ENCODE results near the gene RRM2.

Gene RRM2

DNA sequence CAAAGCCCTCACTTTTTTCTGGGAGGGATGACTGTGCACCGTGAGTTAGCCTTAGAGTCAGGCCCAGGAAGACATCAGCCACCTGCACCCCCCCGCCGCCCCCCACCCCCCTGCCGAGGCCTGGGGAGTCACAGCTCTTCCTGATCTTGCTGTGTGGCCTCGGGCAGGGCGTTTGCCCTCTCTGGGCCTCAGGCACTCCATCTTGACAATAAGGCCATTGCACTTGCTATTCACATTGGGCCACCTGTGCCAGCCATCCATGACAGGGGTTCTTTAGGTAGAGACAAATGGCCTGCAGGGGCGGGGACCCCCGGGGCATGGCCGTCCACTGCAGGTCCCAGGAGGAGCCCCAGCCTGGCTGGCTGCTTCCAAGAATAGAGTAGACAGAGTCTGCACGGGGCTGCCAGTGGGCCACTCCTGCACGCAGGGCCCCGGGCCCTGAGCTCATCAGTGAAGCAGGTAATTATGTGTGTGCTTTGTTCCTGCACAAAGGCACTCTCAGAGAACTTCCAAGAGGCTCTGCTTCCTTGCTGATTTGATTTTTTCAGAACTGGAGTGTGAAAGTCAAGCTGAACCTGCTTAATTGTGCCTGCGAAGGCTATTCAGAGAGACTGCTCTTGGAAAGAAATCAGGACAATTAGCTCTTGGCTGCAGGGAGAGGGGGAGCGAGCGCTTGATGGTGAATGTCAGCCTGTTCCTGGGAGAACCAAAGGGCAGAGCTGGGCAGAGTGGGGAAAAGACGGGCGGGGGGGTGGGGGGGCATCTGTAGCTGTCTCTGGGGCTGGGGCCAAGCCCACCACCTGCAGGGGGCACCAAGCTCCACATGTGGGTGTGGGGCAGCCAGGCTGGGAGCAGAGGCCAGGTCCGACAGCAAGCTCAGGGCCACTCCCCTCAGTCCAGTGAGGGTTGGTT, 40.3 kb downstream of the RRM2 start:
- Histone ChIP-seq H3K9me3 (ENCODE audit: control insufficient read depth, low read length) (no peaks in the 10 kb centered on the region), H3K4me1 (ENCODE audit: control insufficient read depth, insufficient read depth, low read length, poor library complexity, severe bottlenecking) (no peaks in the 10 kb centered on the region), H3K27me3 (replicated peaks; ENCODE audit: control insufficient read depth, insufficient read depth, low read length, poor library complexity, severe bottlenecking) (no peaks in the 10 kb centered on the region), H3K4me3 (ENCODE audit: insufficient read depth, low read depth, low read length, poor library complexity, severe bottlenecking) (no peak overlapping the region), H3K27ac (ENCODE audit: insufficient read depth, low read length, poor library complexity, severe bottlenecking) (no peak overlapping the region), H3K36me3 (ENCODE audit: control insufficient read depth, insufficient read depth, low read length) (no peaks in the 10 kb centered on the region)
- no peak for DNase-seq

DNA sequence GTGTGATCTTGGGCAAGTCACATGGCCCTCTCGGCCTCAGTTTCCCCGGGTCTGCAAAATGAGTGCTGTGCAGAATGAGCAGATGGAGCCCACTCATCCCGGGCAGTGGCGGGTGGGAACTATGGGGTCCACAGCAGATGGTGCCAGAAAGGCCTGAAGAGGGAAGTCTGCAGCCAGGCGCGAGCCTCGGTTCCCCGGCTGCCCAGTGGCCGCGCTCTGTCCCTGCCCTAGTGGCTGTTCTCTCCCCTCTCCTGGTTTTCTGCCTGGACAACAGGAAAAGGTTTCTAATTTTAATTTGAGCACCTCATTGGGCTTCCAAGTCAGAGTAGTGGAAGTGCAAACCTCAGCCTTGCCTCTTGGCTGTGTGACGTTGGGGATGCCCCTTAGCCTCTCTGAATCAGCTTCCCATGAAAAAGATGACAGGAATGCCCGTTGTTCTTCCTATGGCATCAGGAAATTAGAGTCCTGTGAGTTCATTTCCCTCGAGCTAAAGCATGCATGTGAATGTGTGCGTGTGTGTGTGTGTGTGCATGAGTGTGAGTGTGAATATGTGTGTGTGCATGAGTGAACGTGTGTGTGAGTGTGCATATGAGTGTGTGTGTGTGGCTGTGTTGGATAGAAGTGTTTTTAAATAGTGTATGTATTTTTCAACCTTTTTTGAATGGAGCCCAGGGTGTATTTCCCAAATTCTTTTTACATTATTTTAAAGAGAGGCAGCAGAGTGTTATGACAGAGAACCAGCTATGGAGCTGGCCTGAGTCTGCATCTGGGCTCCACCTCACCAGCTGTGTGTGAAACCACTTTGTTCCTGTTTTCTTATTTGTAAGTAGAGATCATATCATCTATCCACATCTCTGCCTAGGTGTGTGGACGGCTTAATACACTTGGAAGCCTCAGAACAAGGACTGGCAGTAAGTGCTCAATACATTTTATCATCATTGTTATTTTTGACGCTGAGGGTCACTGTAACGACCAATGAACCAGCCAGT, 41.3 kb downstream of the RRM2 start:
- Histone ChIP-seq H3K4me1 (ENCODE audit: control insufficient read depth, insufficient read depth, low read length, poor library complexity, severe bottlenecking) (no peaks in the 10 kb centered on the region), H3K36me3 (ENCODE audit: control insufficient read depth, insufficient read depth, low read length) (no peaks in the 10 kb centered on the region), H3K27me3 (replicated peaks; ENCODE audit: control insufficient read depth, insufficient read depth, low read length, poor library complexity, severe bottlenecking) (no peaks in the 10 kb centered on the region), H3K4me3 (ENCODE audit: insufficient read depth, low read depth, low read length, poor library complexity, severe bottlenecking) (no peak overlapping the region), H3K27ac (ENCODE audit: insufficient read depth, low read length, poor library complexity, severe bottlenecking) (no peak overlapping the region), H3K9me3 (ENCODE audit: control insufficient read depth, low read length) (no peaks in the 10 kb centered on the region)
- DNase-seq = no peak

DNA sequence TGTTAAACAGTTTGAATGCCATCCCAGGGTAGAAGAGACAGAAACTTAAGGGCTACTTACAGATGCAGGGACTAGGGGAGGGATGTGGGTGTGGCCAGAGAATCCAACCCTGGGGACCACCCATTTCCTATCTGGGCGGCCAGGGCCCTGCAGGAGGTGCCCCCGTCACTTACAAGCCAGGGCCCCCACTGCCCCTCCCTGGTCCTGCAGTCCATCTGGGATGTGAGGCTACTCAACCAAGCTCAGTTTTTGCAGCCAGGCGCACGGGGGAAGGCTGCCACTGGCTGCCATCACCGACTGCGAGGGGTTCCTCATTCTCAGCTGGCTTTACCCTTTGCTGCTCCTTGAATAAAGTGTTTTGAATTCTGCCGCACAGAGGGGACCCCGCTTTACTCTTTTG, 42.1 kb downstream of the RRM2 start:
- no peaks in the 10 kb centered on the region for H3K27me3 ChIP-seq (replicated peaks; ENCODE audit: control insufficient read depth, insufficient read depth, low read length, poor library complexity, severe bottlenecking)
- H3K36me3 ChIP-seq (ENCODE audit: control insufficient read depth, insufficient read depth, low read length) = no peaks in the 10 kb centered on the region
- H3K4me1 ChIP-seq (ENCODE audit: control insufficient read depth, insufficient read depth, low read length, poor library complexity, severe bottlenecking) = no peaks in the 10 kb centered on the region
- no peak for DNase-seq
- no peaks in the 10 kb centered on the region for H3K9me3 ChIP-seq (ENCODE audit: control insufficient read depth, low read length)
- no peak overlapping the region for H3K4me3 ChIP-seq (ENCODE audit: insufficient read depth, low read depth, low read length, poor library complexity, severe bottlenecking)
- no peak overlapping the region for H3K27ac ChIP-seq (ENCODE audit: insufficient read depth, low read length, poor library complexity, severe bottlenecking)

DNA sequence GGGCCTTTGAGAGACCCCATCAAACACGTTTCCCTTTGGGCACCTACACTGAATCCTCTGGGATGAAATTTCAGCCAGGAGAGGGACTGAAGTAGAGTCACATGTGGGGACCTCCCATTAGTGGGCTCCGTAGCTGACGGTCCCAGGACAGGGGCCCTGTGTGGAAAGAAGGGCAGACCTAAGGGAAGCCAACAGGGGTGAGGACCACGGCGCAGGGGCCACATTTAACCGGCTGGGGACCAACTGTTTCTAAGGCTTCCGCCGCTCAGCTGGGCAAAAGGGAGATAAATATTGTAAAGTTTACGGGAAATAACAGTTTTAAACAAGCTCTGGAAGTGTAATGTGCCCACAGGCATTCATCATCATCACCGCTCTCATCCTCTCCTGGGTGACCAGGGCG, 42.7 kb downstream of the RRM2 start:
- H3K27ac ChIP-seq (ENCODE audit: insufficient read depth, low read length, poor library complexity, severe bottlenecking) = no peak overlapping the region
- no peaks in the 10 kb centered on the region for H3K27me3 ChIP-seq (replicated peaks; ENCODE audit: control insufficient read depth, insufficient read depth, low read length, poor library complexity, severe bottlenecking)
- no peaks in the 10 kb centered on the region for H3K9me3 ChIP-seq (ENCODE audit: control insufficient read depth, low read length)
- H3K36me3 ChIP-seq (ENCODE audit: control insufficient read depth, insufficient read depth, low read length) = no peaks in the 10 kb centered on the region
- H3K4me1 ChIP-seq (ENCODE audit: control insufficient read depth, insufficient read depth, low read length, poor library complexity, severe bottlenecking) = no peaks in the 10 kb centered on the region
- no peak overlapping the region for H3K4me3 ChIP-seq (ENCODE audit: insufficient read depth, low read depth, low read length, poor library complexity, severe bottlenecking)
- DNase-seq = no peak

DNA sequence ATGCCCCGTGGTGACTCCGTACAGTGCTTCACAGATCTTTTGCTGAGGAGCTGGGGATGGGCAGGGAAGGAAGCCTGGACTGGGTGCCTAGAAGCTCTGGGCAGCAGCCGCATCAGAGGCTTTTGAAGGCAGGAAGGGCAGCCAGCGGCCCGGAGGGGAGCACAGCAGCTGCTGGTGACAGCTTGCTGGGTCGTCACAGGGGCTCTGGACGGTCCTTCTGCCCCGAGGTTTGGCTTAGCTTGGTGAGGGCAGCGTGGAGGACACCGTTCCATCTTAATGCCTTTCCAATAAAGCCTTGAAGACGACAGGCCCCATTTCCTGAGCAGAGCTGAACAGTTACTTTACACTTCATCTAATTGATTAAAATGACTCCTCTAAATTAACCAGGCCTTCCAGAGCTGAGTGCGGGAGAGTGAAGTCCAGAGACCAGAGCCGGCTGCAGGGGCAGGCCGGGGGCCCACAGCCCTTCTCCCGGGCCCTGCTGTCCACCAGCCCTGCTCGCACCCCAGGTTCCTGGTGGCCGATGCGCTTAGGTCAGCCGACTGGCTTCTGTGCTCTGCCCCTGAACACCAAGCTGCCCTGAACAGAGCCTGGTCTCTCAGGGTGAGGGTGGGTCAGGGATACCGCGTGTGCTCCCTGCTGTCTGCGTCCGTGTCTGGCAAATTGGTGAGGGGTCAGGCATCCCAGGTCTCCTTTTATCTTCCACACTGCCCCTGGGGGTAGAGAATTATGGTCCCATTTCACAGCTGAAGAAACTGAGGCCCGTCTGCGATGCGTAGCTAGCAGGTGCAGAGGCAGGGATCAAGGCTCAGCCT, 43.5 kb downstream of the RRM2 start:
- no peaks in the 10 kb centered on the region for H3K9me3 ChIP-seq (ENCODE audit: control insufficient read depth, low read length)
- no peaks in the 10 kb centered on the region for H3K4me1 ChIP-seq (ENCODE audit: control insufficient read depth, insufficient read depth, low read length, poor library complexity, severe bottlenecking)
- H3K4me3 ChIP-seq (ENCODE audit: insufficient read depth, low read depth, low read length, poor library complexity, severe bottlenecking) = no peak overlapping the region
- DNase-seq = no peak
- H3K27me3 ChIP-seq (replicated peaks; ENCODE audit: control insufficient read depth, insufficient read depth, low read length, poor library complexity, severe bottlenecking) = no peaks in the 10 kb centered on the region
- H3K36me3 ChIP-seq (ENCODE audit: control insufficient read depth, insufficient read depth, low read length) = no peaks in the 10 kb centered on the region
- H3K27ac ChIP-seq (ENCODE audit: insufficient read depth, low read length, poor library complexity, severe bottlenecking) = no peak overlapping the region

DNA sequence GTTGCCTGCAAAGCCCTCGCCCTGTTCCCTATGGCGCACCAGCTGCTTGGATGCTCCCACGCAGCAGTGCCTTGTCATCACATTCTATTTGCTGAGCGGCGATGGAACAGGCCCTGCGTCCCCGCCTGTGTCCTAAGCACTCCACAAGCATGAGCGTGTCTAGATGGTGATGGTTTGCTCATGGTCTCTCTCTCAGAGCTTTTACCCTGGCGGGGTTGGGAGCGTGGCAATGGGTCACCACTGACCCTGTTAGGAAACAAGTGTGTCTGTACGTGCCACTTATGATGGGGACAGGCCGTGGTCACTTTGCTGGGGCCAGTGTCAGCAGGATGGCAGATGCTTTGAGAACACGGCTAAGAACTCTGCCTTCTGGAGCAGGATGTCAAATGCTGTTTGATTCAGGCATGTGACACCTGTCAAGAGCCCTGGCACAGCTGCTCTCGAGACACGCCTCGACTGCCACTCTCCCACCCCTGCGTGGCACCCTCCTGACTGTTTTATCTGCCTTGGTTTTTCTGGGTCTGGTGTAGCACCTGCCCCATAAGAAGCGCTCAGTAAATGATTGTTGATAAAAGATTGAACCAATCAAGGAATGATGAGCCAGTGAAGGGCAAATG, 44.2 kb downstream of the RRM2 start:
- Histone ChIP-seq H3K4me1 (ENCODE audit: control insufficient read depth, insufficient read depth, low read length, poor library complexity, severe bottlenecking) (no peaks in the 10 kb centered on the region), H3K27ac (ENCODE audit: insufficient read depth, low read length, poor library complexity, severe bottlenecking) (no peak overlapping the region), H3K36me3 (ENCODE audit: control insufficient read depth, insufficient read depth, low read length) (no peaks in the 10 kb centered on the region), H3K9me3 (ENCODE audit: control insufficient read depth, low read length) (no peaks in the 10 kb centered on the region), H3K4me3 (ENCODE audit: insufficient read depth, low read depth, low read length, poor library complexity, severe bottlenecking) (no peak overlapping the region), H3K27me3 (replicated peaks; ENCODE audit: control insufficient read depth, insufficient read depth, low read length, poor library complexity, severe bottlenecking) (no peaks in the 10 kb centered on the region)
- no peak for DNase-seq

DNA sequence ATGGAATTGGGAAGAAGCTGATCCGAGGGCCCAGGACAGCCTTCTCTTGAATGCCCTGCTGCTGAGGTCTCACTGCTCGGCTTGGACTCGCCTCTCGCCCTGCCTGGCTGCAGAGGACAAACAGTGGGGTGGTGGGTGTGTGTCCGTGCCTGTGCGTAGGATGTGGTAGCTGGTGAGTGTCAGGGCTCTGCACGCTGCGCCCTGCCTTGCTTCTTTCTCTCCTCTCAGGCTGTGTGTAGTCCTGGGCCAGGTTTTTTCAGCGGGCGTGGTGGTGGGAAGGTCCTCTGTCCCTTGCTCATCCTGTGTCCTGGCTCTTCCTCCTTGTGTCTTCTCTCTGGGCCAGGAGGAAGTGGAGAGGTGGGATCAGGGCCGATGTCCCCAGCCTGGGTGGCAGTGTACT, 44.8 kb downstream of the RRM2 start:
- H3K4me1 ChIP-seq (ENCODE audit: control insufficient read depth, insufficient read depth, low read length, poor library complexity, severe bottlenecking) = no peaks in the 10 kb centered on the region
- no peak overlapping the region for H3K27ac ChIP-seq (ENCODE audit: insufficient read depth, low read length, poor library complexity, severe bottlenecking)
- no peak overlapping the region for H3K4me3 ChIP-seq (ENCODE audit: insufficient read depth, low read depth, low read length, poor library complexity, severe bottlenecking)
- H3K36me3 ChIP-seq (ENCODE audit: control insufficient read depth, insufficient read depth, low read length) = no peaks in the 10 kb centered on the region
- H3K27me3 ChIP-seq (replicated peaks; ENCODE audit: control insufficient read depth, insufficient read depth, low read length, poor library complexity, severe bottlenecking) = no peaks in the 10 kb centered on the region
- no peak for DNase-seq
- H3K9me3 ChIP-seq (ENCODE audit: control insufficient read depth, low read length) = no peaks in the 10 kb centered on the region

DNA sequence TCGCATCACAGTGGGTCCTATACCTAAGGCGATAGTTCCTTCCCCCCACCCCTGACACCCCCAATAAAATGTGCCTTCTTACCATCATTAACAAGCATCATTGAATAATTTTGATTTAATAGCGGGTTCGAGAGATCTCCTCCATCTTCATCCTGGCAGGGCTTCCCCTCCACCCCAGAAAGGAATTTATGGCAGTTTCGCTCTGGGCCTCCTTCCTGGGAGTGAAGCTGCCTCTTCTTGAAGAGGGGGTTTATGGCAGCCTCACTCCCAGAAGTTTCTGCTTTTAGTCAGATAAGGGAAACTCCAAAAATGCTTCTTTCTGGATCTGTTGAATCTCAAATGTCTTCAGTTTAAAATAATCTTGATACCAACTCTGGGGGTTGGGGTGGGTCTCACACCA, 45.7 kb downstream of the RRM2 start:
- no peak overlapping the region for H3K4me3 ChIP-seq (ENCODE audit: insufficient read depth, low read depth, low read length, poor library complexity, severe bottlenecking)
- no peak overlapping the region for H3K27ac ChIP-seq (ENCODE audit: insufficient read depth, low read length, poor library complexity, severe bottlenecking)
- H3K4me1 ChIP-seq (ENCODE audit: control insufficient read depth, insufficient read depth, low read length, poor library complexity, severe bottlenecking) = no peaks in the 10 kb centered on the region
- DNase-seq = no peak
- H3K36me3 ChIP-seq (ENCODE audit: control insufficient read depth, insufficient read depth, low read length) = no peaks in the 10 kb centered on the region
- H3K9me3 ChIP-seq (ENCODE audit: control insufficient read depth, low read length) = no peaks in the 10 kb centered on the region
- H3K27me3 ChIP-seq (replicated peaks; ENCODE audit: control insufficient read depth, insufficient read depth, low read length, poor library complexity, severe bottlenecking) = no peaks in the 10 kb centered on the region

DNA sequence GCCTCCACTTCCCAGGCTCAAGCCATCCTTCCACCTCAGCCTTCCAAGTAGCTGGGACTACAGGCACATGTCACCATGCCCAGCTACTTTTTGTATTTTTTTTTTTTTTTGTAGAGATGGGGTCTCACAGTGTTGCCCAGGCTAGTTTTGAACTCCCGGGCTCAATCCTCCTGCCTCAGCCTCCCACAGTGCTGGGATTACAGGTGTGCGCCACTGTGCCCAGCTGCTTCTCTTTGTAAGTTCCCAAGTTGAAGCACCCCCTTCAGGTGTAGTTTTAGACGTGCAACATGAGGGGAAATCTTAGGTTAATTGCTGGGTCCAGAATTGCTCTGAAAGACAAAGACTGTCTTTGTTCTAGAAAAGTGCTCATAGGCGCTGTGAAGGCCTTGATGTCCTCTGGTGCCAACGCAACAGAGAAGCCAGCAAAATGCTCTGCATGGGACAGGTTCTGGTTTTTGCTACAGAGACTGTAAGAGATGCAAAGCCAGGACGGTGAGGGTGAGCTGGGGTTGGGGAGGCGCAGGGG, 46.6 kb downstream of the RRM2 start:
- Histone ChIP-seq H3K27me3 (replicated peaks; ENCODE audit: control insufficient read depth, insufficient read depth, low read length, poor library complexity, severe bottlenecking) (no peaks in the 10 kb centered on the region), H3K4me3 (ENCODE audit: insufficient read depth, low read depth, low read length, poor library complexity, severe bottlenecking) (no peak overlapping the region), H3K27ac (ENCODE audit: insufficient read depth, low read length, poor library complexity, severe bottlenecking) (no peak overlapping the region), H3K4me1 (ENCODE audit: control insufficient read depth, insufficient read depth, low read length, poor library complexity, severe bottlenecking) (no peaks in the 10 kb centered on the region), H3K9me3 (ENCODE audit: control insufficient read depth, low read length) (no peaks in the 10 kb centered on the region), H3K36me3 (ENCODE audit: control insufficient read depth, insufficient read depth, low read length) (no peaks in the 10 kb centered on the region)
- no peak for DNase-seq
